ENCODE measurements around the gene IRF3. TPM values are rescaled to one million over a fixed set of nuclear protein-coding genes. Genes with fewer than 3 reads are reported as not detected.

The IRF3 gene
- total RNA-seq, 6 experiments from 2014 or later, result 29.6 to 41.8 (median 35.3) TPM

- intact Hi-C loops (cut with DNase I), result no loop called here
- no peak for DNase-seq
- H3K4me3 ChIP-seq, result no peak overlapping the region
- no peak for ATAC-seq
- H3K27ac ChIP-seq, result no peak overlapping the region
- no peaks in the 10 kb centered on the region for H3K36me3 ChIP-seq
- TF ChIP-seq CTCF (IDR thresholded peaks at IDR 0.05), result no peak
- TF ChIP-seq POLR2A (IDR thresholded peaks at IDR 0.05), result no peak
- no peaks in the 10 kb centered on the region for H3K27me3 ChIP-seq
- no peaks in the 10 kb centered on the region for H3K9me3 ChIP-seq
- WGBS (ENCODE audit: insufficient coverage, low coverage, low lambda C conversion rate, missing lambda C conversion rate), result 79% methylated on average over 4 of the region's 5 CpGs
- no peaks in the 10 kb centered on the region for H3K4me1 ChIP-seq
These were observed 33.7 kb upstream of the IRF3 start for GRCh38 chr19:49699364-49699763.

GRCh38 chr19:49696865-49697264 is 31.2 kb upstream of the IRF3 start:
- TF ChIP-seq CTCF (IDR thresholded peaks at IDR 0.05) (no peak), POLR2A (IDR thresholded peaks at IDR 0.05) (no peak)
- Histone ChIP-seq H3K9me3 (no peaks in the 10 kb centered on the region), H3K4me3 (no peak overlapping the region), H3K4me1 (no peaks in the 10 kb centered on the region), H3K27ac (no peak overlapping the region), H3K27me3 (no peaks in the 10 kb centered on the region), H3K36me3 (no peaks in the 10 kb centered on the region)
- WGBS (ENCODE audit: insufficient coverage, low coverage, low lambda C conversion rate, missing lambda C conversion rate), result 84% methylated on average over 4 of the region's 7 CpGs
- intact Hi-C loops (cut with DNase I), result no loop called here
- DNase-seq (no peak), ATAC-seq (no peak)

- no peak for DNase-seq
- no peaks in the 10 kb centered on the region for H3K36me3 ChIP-seq
- peaks cover 0 to under 1% (median 0%) of the 10 kb centered on the region in 4 donors for H3K4me1 ChIP-seq
- no peaks in the 10 kb centered on the region for H3K9me3 ChIP-seq
- intact Hi-C loops (cut with DNase I), result no loop called here
- H3K27ac ChIP-seq, result no peak overlapping the region
- no peak overlapping the region for H3K4me3 ChIP-seq
- 66% methylated on average over 4 of the region's 6 CpGs for WGBS (ENCODE audit: insufficient coverage, low coverage, low lambda C conversion rate, missing lambda C conversion rate)
- ATAC-seq, result no peak
- no peaks in the 10 kb centered on the region for H3K27me3 ChIP-seq
- TF ChIP-seq POLR2A (IDR thresholded peaks at IDR 0.05), result no peak
- no peak for TF ChIP-seq CTCF (IDR thresholded peaks at IDR 0.05)
These were observed 30.5 kb upstream of the IRF3 start for GRCh38 chr19:49696115-49696514.

- Histone ChIP-seq H3K27ac (no peak overlapping the region), H3K36me3 (no peaks in the 10 kb centered on the region), H3K4me3 (no peak overlapping the region), H3K9me3 (no peaks in the 10 kb centered on the region), H3K27me3 (no peaks in the 10 kb centered on the region), H3K4me1 (peaks cover 0 to 17% (median 2%) of the 10 kb centered on the region in 4 donors)
- intact Hi-C loops (cut with DNase I), result no loop called here
- 91% methylated on average over 5 of the region's 16 CpGs for WGBS (ENCODE audit: insufficient coverage, low coverage, low lambda C conversion rate, missing lambda C conversion rate)
- TF ChIP-seq POLR2A (IDR thresholded peaks at IDR 0.05) (no peak), CTCF (IDR thresholded peaks at IDR 0.05) (no peak)
- ATAC-seq (no peak), DNase-seq (no peak)
These were observed 26.5 kb upstream of the IRF3 start for GRCh38 chr19:49692147-49692506.

Data from right lobe of liver (tissue), 6 donors.